HepG2 (cell line): Measurements from ENCODE around the gene MAP2K5. TPM values are rescaled to one million over a fixed set of nuclear protein-coding genes. Genes with fewer than 3 reads are reported as not detected.

Source experiments
- BCL3 ChIP-seq: sonication (generic); formaldehyde crosslinking; IDR thresholded peaks from 2 replicates; pipeline ENCODE4 v1.5.1; 2020; ENCODE audit warnings: mild to moderate bottlenecking, missing genetic modification reagents, moderate library complexity
- PAXIP1 ChIP-seq: sonication (generic); formaldehyde crosslinking; conservative IDR thresholded peaks from 2 replicates; pipeline ENCODE4 v1.4.0; 2020; ENCODE audit warnings: mild to moderate bottlenecking, missing genetic modification reagents, moderate library complexity
- POGK ChIP-seq: sonication (generic); formaldehyde crosslinking; conservative IDR thresholded peaks from 2 replicates; pipeline ENCODE4 v1.8.0; 2022; ENCODE audit warnings: mild to moderate bottlenecking, moderate library complexity, missing genetic modification reagents
- POLR2AphosphoS2 ChIP-seq: IDR thresholded peaks from 2 replicates; pipeline ENCODE4 v1.6.1; 2011; ENCODE audit warnings: low read depth, low read length, improper control_type of control experiment
- RXRA ChIP-seq: sonication (generic); formaldehyde crosslinking; IDR thresholded peaks from 2 replicates; pipeline ENCODE4 v1.5.1; 2020; ENCODE audit warnings: missing genetic modification reagents
- SIN3A ChIP-seq: IDR thresholded peaks from 2 replicates; pipeline ENCODE4 v1.6.1; 2011; ENCODE audit warnings: low read depth, mild to moderate bottlenecking, control low read depth, low read length, borderline replicate concordance
- SRY ChIP-seq: sonication (generic); formaldehyde crosslinking; IDR thresholded peaks from 2 replicates; pipeline ENCODE4 v1.8.0; 2022; ENCODE audit warnings: mild to moderate bottlenecking, missing genetic modification reagents
- YY1 ChIP-seq: IDR thresholded peaks from 2 replicates; pipeline ENCODE4 v1.6.1; 2011; ENCODE audit warnings: low read length, low read depth, moderate library complexity, mild to moderate bottlenecking; ENCODE audit not compliant: insufficient read depth, insufficient replicate concordance
- ZNF205 ChIP-seq: IDR thresholded peaks from 2 replicates; pipeline ENCODE4 v1.6.1; 2018; ENCODE audit warnings: missing biosample characterization, missing genetic modification reagents
- ZNF230 ChIP-seq: sonication (generic); formaldehyde crosslinking; IDR thresholded peaks from 2 replicates; pipeline ENCODE4 v1.4.0; 2020; ENCODE audit warnings: mild to moderate bottlenecking, missing genetic modification reagents
- ZNF292 ChIP-seq: sonication (generic); formaldehyde crosslinking; IDR thresholded peaks from 2 replicates; pipeline ENCODE4 v1.8.1; 2022; ENCODE audit warnings: mild to moderate bottlenecking, low read depth, missing genetic modification reagents, borderline replicate concordance
- ZNF318 ChIP-seq: sonication (generic); formaldehyde crosslinking; IDR thresholded peaks from 2 replicates; pipeline ENCODE4 v1.4.0; 2020; ENCODE audit warnings: mild to moderate bottlenecking, missing genetic modification reagents
- polyA plus RNA-seq, 8 experiments: library from polyadenylated mRNA; depleted of rRNA in 3 of 8; stranded (reverse) in 7 of 8; unstranded in 1 of 8; fragments of >200 nt; fragmentation: Illumina TruSeq in 4 of 8; extraction: Trizol in 4 of 8; gene quantifications; 2 replicates each; pipeline versions ENCODE4 v1.2.1 to v1.2.3, GENCODE V29; 2011 to 2016; ENCODE audit warnings: low read depth in 4 of 8, missing spikeins in 1 of 8, mixed read lengths in 1 of 8; ENCODE audit not compliant: insufficient read depth in 1 of 8
- total RNA-seq, 5 experiments: library from RNA; depleted of rRNA; stranded (reverse); fragments of >200 nt; fragmentation: Illumina TruSeq; extraction: Trizol; gene quantifications; 2 replicates each; pipeline ENCODE4 v1.2.3, GENCODE V29; 2016; ENCODE audit warnings: low read depth in 1 of 5

MAP2K5 gene
- total and polyA plus RNA-seq, 2 of the 13 experiments (the other 11 are each of a cell fraction or from before 2014, with no cell fraction given), result 4.0 to 4.3 TPM

- TF ChIP-seq ZNF318 (CRISPR knock-in tag), result 0 out of 2 replicates have a peak, but pooled peaks have one; percentile 53
- TF ChIP-seq RXRA (CRISPR knock-in tag), result 0 out of 2 replicates have a peak, but pooled peaks have one; percentile 29
- TF ChIP-seq ZNF230, result no peak
- TF ChIP-seq POLR2AphosphoS2, result no peak
- 0 out of 2 replicates have a peak, but pooled peaks have one; percentile 0 for TF ChIP-seq POGK (CRISPR knock-in tag)
- 0 out of 2 replicates have a peak, but pooled peaks have one; percentile 19 for TF ChIP-seq PAXIP1 (CRISPR knock-in tag)
- 0 out of 2 replicates have a peak, but pooled peaks have one; percentile 37 for TF ChIP-seq ZNF205 (CRISPR knock-in tag)
- no peak for TF ChIP-seq YY1
- 0 out of 2 replicates have a peak, but pooled peaks have one; percentile 19 for TF ChIP-seq ZNF292 (CRISPR knock-in tag)
- TF ChIP-seq SIN3A, result peak; percentile 28; the same call in 1 of the 2 replicates
- peak; percentile 42; the same call in 1 of the 2 replicates for TF ChIP-seq SRY (CRISPR knock-in tag)
- no peak for TF ChIP-seq BCL3 (CRISPR knock-in tag)
Measured at GRCh38 chr15:67840749-67841512, 298.4 kb downstream of the MAP2K5 start (continued).
